GM12864 (cell line): Measurements from ENCODE around the gene OBSCN.

Source experiments
- DNase-seq: peaks from one replicate; pipeline ENCODE4 v3.0.0-alpha.2; 2011; ENCODE audit warnings: low read depth
- H3K4me3 ChIP-seq: 2 replicates; pipeline ENCODE4 v1.5.1; 2011; ENCODE audit warnings: mild to moderate bottlenecking, low read depth, low read length, control low read depth
- CTCF ChIP-seq: IDR thresholded peaks from 2 replicates; pipeline ENCODE4 v1.5.1; 2011; ENCODE audit warnings: low read depth, mild to moderate bottlenecking, moderate library complexity, low read length, control low read depth, inconsistent platforms; ENCODE audit errors: missing control alignments

Gene OBSCN

GRCh38 chr1:228341450-228341813 is 133.6 kb downstream of the OBSCN start:
- TF ChIP-seq CTCF: no peak
- no peak for DNase-seq

GRCh38 chr1:228341814-228342626 is 134.2 kb downstream of the OBSCN start:
- DNase-seq: no peak
- no peak for TF ChIP-seq CTCF
- no peak overlapping the region for H3K4me3 ChIP-seq

More at GRCh38 chr1:228341450-228341813, 133.6 kb downstream of the OBSCN start:
- H3K4me3 ChIP-seq: no peak overlapping the region

GRCh38 chr1:228342627-228343190 is 134.9 kb downstream of the OBSCN start:
- no peak overlapping the region for H3K4me3 ChIP-seq
- no peak for TF ChIP-seq CTCF
- no peak for DNase-seq

- H3K4me3 ChIP-seq: no peak overlapping the region
- TF ChIP-seq CTCF: no peak
- no peak for DNase-seq
Observed at GRCh38 chr1:228343191-228343661, 135.4 kb downstream of the OBSCN start.

GRCh38 chr1:228344631-228345072 is 136.8 kb downstream of the OBSCN start:
- H3K4me3 ChIP-seq: no peak overlapping the region
- TF ChIP-seq CTCF: no peak
- DNase-seq: no peak

- H3K4me3 ChIP-seq: no peak overlapping the region
- TF ChIP-seq CTCF: no peak
- DNase-seq: no peak
Observed at GRCh38 chr1:228345201-228345930, 137.5 kb downstream of the OBSCN start.
